Progenitor cell of endocrine pancreas (in vitro differentiated cells): ENCODE results near the gene C20orf96. TPM values are rescaled to one million over a fixed set of nuclear protein-coding genes. Genes with fewer than 3 reads are reported as not detected.
"Not testable (repeated sequence)": the region's sequence is repeated elsewhere in the genome, so short reads cannot be mapped to it uniquely, and the experiment has no call there.

Experiments
- DNase-seq: peaks from one replicate; pipeline ENCODE4 v3.0.0; 2021; ENCODE audit warnings: low spot score; ENCODE audit not compliant: unreplicated experiment
- H3K27ac Mint-ChIP-seq: 2 replicates; pipeline ENCODE4 v1.8.0; 2021; ENCODE audit warnings: mild to moderate bottlenecking, moderate library complexity, mixed read lengths
- H3K27me3 Mint-ChIP-seq: 2 replicates; pipeline ENCODE4 v1.8.0; 2021; ENCODE audit warnings: mixed read lengths
- H3K36me3 Mint-ChIP-seq: 2 replicates; pipeline ENCODE4 v1.8.0; 2022; ENCODE audit warnings: mixed read lengths; ENCODE audit not compliant: insufficient read depth
- H3K4me1 Mint-ChIP-seq: 2 replicates; pipeline ENCODE4 v1.8.0; 2021; ENCODE audit warnings: low read depth, mixed read lengths
- H3K4me3 Mint-ChIP-seq: 2 replicates; pipeline ENCODE4 v1.8.0; 2021; ENCODE audit warnings: low read depth, mild to moderate bottlenecking, moderate library complexity, mixed read lengths
- H3K9me3 Mint-ChIP-seq: 2 replicates; pipeline ENCODE4 v1.8.0; 2021; ENCODE audit warnings: low read depth, mixed read lengths
- CTCF ChIP-seq: fragments of 200-600 bp; sonication (generic); IDR thresholded peaks from one replicate; pipeline ENCODE4 v1.5.0; 2021; ENCODE audit warnings: antibody characterized with exemption, mild to moderate bottlenecking; ENCODE audit not compliant: unreplicated experiment
- long read RNA-seq: library from polyadenylated mRNA; unstranded; transcript quantifications from one replicate; pipeline ENCODE4 v2.0.0, GENCODE V29; 2020
- total RNA-seq: library from RNA; stranded (reverse); gene quantifications from 2 replicates; pipeline ENCODE4 v1.2.1, GENCODE V29; 2021

The C20orf96 gene
- 69.9 and 70.1 TPM in 2 replicates for total RNA-seq
- long read RNA-seq, partial matches to known transcripts = 12 of 24 reads
- long read RNA-seq, other reads (novel, unspliced or antisense) = 10 of 24 reads

- TF ChIP-seq CTCF = peak; percentile 50
- peak; percentile 83 for DNase-seq
- Mint-ChIP-seq H3K4me1 (peaks cover 6% of the 10 kb centered on the region), H3K9me3 (no peaks in the 10 kb centered on the region), H3K27ac (no peak within 1 kb of the TSS), H3K36me3 (peaks cover 12% of the 10 kb centered on the region), H3K4me3 (no peak within 1 kb of the TSS), H3K27me3 (no peaks in the 10 kb centered on the region)
Measured at GRCh38 chr20:290084-290831, at the start of gene C20orf96. Gene C20orf96 (minus strand): TSS chr20:290750. CDS start chr20:290610, 140 bp downstream.

- not testable (repeated sequence) for H3K36me3 Mint-ChIP-seq, H3K27me3 Mint-ChIP-seq, H3K4me3 Mint-ChIP-seq, H3K27ac Mint-ChIP-seq, H3K9me3 Mint-ChIP-seq, DNase-seq, H3K4me1 Mint-ChIP-seq
Measured at GRCh38 chr20:336040-336439, 45.5 kb upstream of the C20orf96 start.

- H3K4me1 Mint-ChIP-seq = peaks cover 6% of the 10 kb centered on the region
- no peak overlapping the region for H3K4me3 Mint-ChIP-seq
- no peak for TF ChIP-seq CTCF
- no peak overlapping the region for H3K27ac Mint-ChIP-seq
- no peak for DNase-seq
- peaks cover 2% of the 10 kb centered on the region for H3K36me3 Mint-ChIP-seq
- peaks cover 4% of the 10 kb centered on the region for H3K27me3 Mint-ChIP-seq
- H3K9me3 Mint-ChIP-seq = no peaks in the 10 kb centered on the region
Measured at GRCh38 chr20:334578-334977, 44.0 kb upstream of the C20orf96 start.

GRCh38 chr20:330233-331149 lies 39.9 kb upstream of the C20orf96 start:
- no peak overlapping the region for H3K27ac Mint-ChIP-seq
- peaks cover 2% of the 10 kb centered on the region for H3K36me3 Mint-ChIP-seq
- DNase-seq = peak; percentile 33
- H3K9me3 Mint-ChIP-seq = no peaks in the 10 kb centered on the region
- no peaks in the 10 kb centered on the region for H3K27me3 Mint-ChIP-seq
- peaks cover 23% of the 10 kb centered on the region for H3K4me1 Mint-ChIP-seq
- H3K4me3 Mint-ChIP-seq = peak overlapping the region; percentile 41
- TF ChIP-seq CTCF = peak; percentile 86

- Mint-ChIP-seq H3K4me1 (peaks cover 23% of the 10 kb centered on the region), H3K27me3 (no peaks in the 10 kb centered on the region), H3K4me3 (peak overlapping the region; percentile 41), H3K9me3 (no peaks in the 10 kb centered on the region), H3K27ac (no peak overlapping the region), H3K36me3 (peaks cover 2% of the 10 kb centered on the region)
- DNase-seq = no peak
- TF ChIP-seq CTCF = no peak
Measured at GRCh38 chr20:329851-330232, 39.3 kb upstream of the C20orf96 start.
